ENCODE data around the gene DUOX1.
"Not testable (repeated sequence)": the region's sequence is repeated elsewhere in the genome, so short reads cannot be mapped to it uniquely, and the experiment has no call there.

Gene DUOX1

GRCh38 chr15:45129651-45130129 lies at the start of gene DUOX1, which contains the start of gene DUOXA1:
DUOX1 (plus strand) TSS chr15:45129994; CDS start chr15:45131967, 1,973 bp downstream.
DUOXA1 (minus strand) TSS chr15:45129879; CDS start chr15:45123014, 6,865 bp downstream.
- DNase-seq: no peak

DNA sequence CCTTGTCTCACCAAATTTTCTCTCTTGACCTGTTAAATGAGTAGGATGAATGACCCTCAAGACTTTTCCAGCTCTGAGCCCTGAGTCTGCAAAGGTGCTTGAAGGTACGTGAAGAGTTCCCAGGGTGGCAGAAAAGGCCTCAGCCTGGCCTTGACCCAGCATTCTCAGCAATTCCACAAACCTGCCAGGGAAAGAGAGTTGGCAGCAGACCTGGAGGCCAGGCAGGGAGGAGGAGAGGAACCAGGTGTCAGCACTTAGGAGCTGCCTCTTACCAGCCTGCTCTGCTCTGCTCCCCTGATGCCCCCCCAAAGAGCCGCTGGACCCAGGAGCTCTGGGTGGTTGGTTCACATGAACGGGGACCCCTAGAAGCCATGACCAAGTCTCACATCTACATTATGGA lies 49.2 kb upstream of the DUOX1 start:
- not testable (repeated sequence) for DNase-seq

DNA sequence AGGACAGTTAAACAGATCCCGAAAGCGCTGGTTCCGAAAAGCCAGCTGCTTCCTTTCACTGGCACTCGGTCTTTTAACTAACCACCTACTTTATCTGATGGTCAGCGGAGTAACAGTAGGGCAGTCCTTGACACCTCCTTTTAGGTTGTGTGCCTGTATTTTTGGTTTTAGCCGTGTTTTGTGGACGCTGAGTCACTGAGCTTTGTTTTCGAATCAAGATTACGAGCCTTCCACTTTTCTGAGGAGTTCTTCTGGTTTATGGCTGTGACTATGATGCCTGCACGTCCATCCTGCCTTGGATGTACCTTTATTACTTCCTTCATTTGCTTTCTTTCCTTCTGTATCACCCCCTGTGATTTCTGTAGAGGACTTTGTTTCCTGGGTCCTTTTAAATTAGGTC lies 47.4 kb upstream of the DUOX1 start:
- DNase-seq: not testable (repeated sequence)

- no peak for DNase-seq
Observed at GRCh38 chr15:45083223-45083622, 46.6 kb upstream of the DUOX1 start.

DNA sequence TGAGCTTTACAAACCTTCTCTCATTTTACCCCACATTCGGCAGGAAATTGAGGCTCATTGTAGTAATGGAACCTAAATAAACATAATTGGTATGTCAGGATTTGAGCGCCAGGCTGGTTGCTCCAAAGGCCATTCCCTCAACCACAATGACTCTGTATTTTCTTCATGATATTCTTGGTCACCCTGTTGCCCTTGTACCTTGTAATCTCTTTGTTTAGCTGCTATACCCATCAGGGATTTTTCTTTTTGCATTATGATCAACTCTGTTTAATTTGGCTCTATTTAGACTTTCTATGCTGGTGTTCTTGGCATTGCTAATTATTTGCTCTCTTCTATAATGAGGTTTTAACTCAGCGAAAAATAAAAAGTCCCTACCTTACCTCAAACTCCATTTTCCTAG lies 45.6 kb upstream of the DUOX1 start:
- no peak for DNase-seq

GRCh38 chr15:45087513-45087912 lies 42.3 kb upstream of the DUOX1 start:
- DNase-seq: no peak

GRCh38 chr15:45088801-45089711 lies 40.7 kb upstream of the DUOX1 start:
- no peak for DNase-seq

- no peak for DNase-seq
Observed at GRCh38 chr15:45089712-45090373, 40.0 kb upstream of the DUOX1 start.

DNA sequence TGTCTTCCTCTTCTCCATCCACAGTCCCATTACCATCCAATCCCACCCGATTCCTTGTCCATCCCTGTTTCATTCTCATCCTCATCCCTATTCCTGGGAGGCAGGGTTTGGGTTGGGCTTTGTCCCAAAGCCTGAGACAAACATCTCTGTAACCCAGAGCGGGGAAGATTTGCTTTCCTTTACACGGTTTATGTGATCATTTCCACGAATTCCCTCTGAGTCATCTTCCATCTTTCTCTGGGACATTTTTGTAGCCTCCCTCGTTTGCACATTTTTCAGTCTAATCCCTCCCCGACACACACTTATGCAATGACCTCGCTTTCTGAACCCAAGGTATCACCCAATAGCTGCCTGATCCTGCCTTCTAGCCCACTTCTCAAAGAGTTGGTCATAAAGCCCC lies 38.6 kb upstream of the DUOX1 start:
- no peak for DNase-seq

DNA sequence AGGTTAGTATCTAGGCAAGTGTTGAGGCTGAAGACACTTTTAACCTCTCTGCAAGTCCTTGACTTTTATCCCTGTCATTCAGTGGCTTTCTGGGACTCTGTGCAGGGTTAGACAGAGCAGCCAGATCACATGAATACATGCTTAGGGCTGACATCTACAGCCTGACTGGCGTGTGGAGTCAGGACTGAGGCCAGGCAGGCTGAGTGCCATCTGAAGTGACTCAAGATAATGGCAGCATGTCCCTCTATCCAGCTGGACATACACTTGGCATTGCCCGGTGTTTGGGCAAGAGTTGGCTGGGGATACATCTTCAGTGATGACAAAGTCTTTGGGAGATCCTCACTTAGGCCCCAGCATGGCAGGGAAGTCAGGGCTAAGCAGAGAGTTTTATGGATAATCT lies 38.2 kb upstream of the DUOX1 start:
- DNase-seq: no peak

DNA sequence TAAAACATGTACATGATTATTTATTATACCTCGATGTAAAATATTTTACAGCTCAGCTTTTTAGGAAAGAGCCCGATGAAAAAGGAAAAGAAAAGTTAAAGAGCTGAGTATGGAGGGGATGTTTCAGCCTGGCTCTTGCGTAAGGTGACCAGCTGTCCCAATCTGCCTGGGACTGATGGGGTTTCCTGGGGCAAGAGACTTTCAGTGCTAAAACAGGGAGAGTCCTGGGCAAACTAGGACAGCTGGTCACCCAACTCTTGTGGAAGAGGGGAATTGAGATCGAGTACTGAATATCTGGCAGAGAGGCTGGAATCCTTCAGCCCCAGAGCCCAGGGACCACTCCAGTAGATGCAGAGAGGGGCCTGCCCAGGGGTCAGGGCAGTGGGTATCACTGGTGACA lies 36.8 kb upstream of the DUOX1 start:
- DNase-seq: no peak

DNA sequence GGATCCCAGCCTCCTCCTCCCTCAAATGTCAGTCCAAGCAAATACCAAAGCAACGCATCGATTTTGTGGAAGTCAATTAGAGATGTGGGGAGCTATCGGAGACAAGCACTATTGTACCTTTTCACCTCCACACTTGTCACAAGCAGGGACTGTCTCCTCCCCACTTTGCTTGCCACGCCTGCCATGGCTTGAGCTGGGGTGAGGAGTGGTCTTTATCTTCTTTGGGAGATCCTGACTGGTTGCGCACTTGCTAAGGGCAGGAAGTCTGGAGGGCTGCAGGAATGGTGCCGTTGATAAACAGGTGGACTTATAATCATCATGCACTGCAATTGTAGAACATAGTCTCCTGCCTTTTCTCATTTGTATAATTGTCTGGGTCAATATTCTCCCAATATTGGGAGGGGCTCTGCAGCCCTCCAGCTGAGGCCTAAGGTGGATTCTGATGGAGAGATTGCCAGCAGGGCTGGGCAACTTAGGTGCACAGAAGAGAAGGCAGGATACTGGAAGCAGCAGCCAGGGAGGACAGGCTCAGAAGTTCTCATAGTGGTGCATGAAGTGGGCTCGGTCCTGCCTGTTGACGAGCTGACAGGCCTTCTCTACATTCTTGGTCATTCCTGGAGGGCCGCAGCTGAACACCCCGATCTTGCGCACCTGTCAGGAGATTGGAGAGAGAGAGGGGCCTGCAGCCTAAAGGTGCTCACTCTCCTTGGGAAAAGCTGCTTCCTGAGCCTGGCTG lies 36.0 kb upstream of the DUOX1 start:
- DNase-seq: no peak

- no peak for DNase-seq
Observed at GRCh38 chr15:45094358-45094730, 35.5 kb upstream of the DUOX1 start.

GRCh38 chr15:45095661-45096060 lies 34.1 kb upstream of the DUOX1 start:
- DNase-seq: no peak

- DNase-seq: no peak
Observed at GRCh38 chr15:45097466-45097865, 32.3 kb upstream of the DUOX1 start.

DNA sequence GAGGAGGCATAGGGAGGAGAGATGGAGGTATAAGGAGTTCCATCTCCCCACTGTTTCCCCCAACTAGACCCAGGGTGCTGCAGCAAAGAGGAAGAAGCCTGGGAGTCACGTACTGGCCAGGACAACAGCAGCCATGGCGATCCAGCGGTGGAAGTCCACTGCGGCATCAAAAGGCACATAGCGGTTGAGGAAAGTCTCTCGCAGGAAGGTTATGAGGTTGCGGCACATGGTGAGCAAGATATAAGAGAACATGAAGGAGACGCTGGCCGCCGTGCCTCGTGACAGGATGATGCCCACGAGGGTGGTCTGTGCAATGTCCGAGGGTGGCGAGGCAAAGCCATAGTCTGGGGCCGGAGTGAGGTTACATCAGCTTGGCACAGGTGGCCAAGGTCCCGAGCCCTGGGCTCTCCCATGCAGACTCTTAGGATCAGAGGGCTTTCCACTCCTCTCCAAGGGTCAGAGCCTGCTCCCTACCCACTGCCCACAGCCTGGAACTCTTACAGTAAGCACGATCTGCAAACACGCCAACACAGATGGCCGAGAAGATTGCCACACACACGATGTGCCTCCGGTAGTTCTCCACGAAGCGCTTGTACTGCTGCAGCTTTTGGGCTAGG lies 30.1 kb upstream of the DUOX1 start:
- no peak for DNase-seq

GRCh38 chr15:45100884-45101625 lies 28.7 kb upstream of the DUOX1 start:
- DNase-seq: no peak

DNA sequence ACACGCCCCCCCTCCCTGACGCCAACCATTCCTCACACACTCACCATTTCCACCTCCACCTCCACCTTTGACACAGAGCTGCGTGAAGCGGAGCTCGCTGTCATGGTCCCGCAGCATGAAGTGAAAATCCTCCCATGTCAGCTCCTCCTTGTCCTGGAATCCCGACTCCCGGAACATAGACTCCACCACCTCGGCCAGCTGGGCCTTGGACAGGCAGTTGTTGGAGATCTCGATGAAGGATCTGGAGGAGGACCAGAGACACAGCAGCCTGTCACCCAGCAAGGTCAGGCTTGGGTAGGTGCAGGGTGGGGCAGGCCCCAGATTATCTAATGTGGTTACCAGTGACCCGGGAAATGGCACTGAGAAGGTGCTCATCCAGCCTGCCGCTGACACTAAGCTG lies 28.0 kb upstream of the DUOX1 start:
- DNase-seq: no peak

GRCh38 chr15:45102226-45102625 lies 27.6 kb upstream of the DUOX1 start:
- DNase-seq: no peak

- DNase-seq: not testable (repeated sequence)
Observed at GRCh38 chr15:45104170-45104569, 25.6 kb upstream of the DUOX1 start.

- DNase-seq: no peak
Observed at GRCh38 chr15:45105586-45105985, 24.2 kb upstream of the DUOX1 start.
